ENCODE results near the gene GALNT18.

DNA sequence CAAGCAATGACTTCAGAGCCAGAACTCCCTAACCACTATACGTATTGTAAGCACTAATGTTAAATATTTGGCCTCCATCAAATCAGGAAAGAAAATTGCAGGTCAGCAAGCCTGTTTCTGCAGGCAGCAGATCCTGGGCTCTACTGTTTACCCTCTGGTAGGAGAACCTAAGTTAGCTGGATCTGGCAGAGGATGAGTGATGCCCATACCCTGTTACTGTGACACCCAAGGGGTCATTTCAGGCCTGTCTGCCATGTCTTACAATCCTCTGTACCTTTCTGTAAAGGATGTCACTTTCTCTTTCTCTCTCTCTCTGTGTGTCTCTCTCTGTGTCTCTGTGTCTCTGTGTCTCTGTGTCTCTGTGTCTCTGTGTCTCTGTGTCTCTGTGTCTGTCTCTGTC is 375.6 kb downstream of the GALNT18 start:
- TF ChIP-seq, protein P1, sequence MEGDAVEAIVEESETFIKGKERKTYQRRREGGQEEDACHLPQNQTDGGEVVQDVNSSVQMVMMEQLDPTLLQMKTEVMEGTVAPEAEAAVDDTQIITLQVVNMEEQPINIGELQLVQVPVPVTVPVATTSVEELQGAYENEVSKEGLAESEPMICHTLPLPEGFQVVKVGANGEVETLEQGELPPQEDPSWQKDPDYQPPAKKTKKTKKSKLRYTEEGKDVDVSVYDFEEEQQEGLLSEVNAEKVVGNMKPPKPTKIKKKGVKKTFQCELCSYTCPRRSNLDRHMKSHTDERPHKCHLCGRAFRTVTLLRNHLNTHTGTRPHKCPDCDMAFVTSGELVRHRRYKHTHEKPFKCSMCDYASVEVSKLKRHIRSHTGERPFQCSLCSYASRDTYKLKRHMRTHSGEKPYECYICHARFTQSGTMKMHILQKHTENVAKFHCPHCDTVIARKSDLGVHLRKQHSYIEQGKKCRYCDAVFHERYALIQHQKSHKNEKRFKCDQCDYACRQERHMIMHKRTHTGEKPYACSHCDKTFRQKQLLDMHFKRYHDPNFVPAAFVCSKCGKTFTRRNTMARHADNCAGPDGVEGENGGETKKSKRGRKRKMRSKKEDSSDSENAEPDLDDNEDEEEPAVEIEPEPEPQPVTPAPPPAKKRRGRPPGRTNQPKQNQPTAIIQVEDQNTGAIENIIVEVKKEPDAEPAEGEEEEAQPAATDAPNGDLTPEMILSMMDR (IDR thresholded peaks at IDR 0.05) = no peak
- no peak for TF ChIP-seq POLR2A (IDR thresholded peaks at IDR 0.05)
